Urinary bladder (tissue), 4 donors: ENCODE measurements around the gene ARL8A. TPM values are rescaled to one million over a fixed set of nuclear protein-coding genes. Genes with fewer than 3 reads are reported as not detected.

ENCODE experiments used
- DNase-seq: peaks from one replicate; pipeline ENCODE4 v3.0.0-alpha.2; 2015; ENCODE audit errors: extremely low spot score
- H3K27ac ChIP-seq: one replicate; pipeline ENCODE4 v1.5.1; 2013; ENCODE audit warnings: low read depth, mild to moderate bottlenecking, moderate library complexity
- H3K36me3 ChIP-seq: one replicate; pipeline ENCODE4 v1.6.1; 2013; ENCODE audit warnings: mild to moderate bottlenecking, moderate library complexity; ENCODE audit not compliant: insufficient read depth
- H3K4me1 ChIP-seq: one replicate; pipeline ENCODE4 v1.6.1; 2013; ENCODE audit warnings: mild to moderate bottlenecking, moderate library complexity; ENCODE audit not compliant: insufficient read depth
- H3K4me3 ChIP-seq: one replicate; pipeline ENCODE4 v1.5.1; 2013; ENCODE audit warnings: low read depth, low read length
- WGBS: extraction: QIAGEN DNeasy Blood & Tissue Kit; methylation state at CpG from one replicate; pipeline ENCODE4 v1.1.7; 2013; 5-methylcytosine and 5-hydroxymethylcytosine counted together
- polyA plus RNA-seq: library from polyadenylated mRNA; stranded (reverse); fragments of 200-250 nt; gene quantifications from one replicate; pipeline ENCODE4 v1.2.3, GENCODE V29; 2013
- total RNA-seq: library from RNA; depleted of rRNA; stranded (reverse); fragments of >200 nt; gene quantifications from one replicate; pipeline ENCODE4 v1.2.3, GENCODE V29; 2014
- donor health status: healthy with polysubstance abuse.
- donor health status: healthy.

The ARL8A gene
- total and polyA plus RNA-seq, 2 donors: 19.2 to 39.8 TPM

DNA sequence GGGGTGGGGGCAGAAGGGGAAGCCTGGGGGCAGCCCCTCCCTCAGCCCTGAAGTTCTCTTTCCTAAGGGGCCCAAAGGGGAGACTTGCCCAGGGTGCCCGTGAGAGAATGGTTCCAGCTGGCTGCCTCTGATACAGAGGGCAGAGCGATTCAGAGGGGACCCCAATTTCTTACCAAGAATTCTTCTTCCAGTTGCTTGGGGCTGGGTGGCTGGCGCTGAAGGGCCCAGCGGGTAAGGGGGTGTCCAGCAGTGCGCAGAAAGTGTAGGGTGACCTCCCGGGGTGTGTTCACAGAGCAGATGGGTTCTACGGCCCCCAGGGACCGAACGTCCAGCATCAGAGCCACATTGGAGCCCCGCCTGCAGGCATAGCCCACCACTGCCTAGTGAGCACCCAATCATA is 13.4 kb upstream of the ARL8A start:
- Histone ChIP-seq H3K4me3 (no peak overlapping the region), H3K36me3 (no peaks in the 10 kb centered on the region), H3K4me1 (no peaks in the 10 kb centered on the region), H3K27ac (no peak overlapping the region)
- DNase-seq: no peak
- 93% methylated on average over 10 of the region's 10 CpGs for WGBS

DNA sequence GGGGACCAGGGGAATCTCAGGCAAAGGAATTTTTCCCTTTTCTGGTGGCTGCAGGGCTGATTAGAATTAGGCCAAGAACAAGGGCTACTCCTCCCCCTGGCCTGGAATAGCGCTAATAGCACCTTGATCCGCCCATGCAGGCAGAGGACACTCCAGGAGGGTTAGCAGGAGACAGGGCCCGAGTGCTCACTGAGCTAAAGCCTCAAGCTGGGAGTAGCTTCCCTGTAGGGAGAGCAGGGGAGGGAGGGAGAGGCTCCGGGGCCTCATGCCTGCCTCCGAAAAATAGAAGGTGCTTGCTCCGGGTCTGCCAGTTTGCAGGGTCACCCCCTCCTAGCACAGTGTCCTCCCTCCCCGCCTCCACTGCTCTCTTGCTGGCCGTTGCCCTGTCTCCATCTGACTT is 12.1 kb upstream of the ARL8A start:
- Histone ChIP-seq H3K4me3 (no peak overlapping the region), H3K27ac (no peak overlapping the region), H3K4me1 (no peaks in the 10 kb centered on the region), H3K36me3 (no peaks in the 10 kb centered on the region)
- 78% methylated on average over 8 of the region's 8 CpGs for WGBS
- no peak for DNase-seq

DNA sequence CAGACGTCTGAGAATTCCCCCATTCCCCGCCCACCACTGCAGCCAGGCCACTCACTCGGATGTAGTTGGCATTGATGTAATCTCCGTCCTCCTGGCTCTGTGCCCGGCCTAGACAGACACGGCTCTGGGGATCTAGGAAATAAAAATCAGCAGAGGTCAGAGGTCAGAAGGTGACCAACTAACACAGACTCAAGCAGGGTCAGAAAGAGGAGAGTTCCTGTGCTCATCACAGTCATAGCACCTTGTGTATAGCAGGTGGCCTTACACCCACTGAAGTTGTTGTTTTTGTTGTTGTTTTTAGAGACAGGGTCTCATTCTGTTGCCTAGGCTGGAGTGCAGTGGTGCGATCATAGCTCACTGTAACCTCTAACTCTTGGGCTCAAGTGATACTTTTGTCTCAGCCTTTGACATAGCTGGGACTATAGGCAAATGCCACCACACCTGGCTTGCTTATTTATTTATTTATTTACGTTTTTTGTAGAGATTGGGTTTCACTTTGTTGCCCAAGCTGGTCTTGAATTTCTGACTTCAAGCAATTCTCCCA is 11.0 kb upstream of the ARL8A start:
- no peak overlapping the region for H3K27ac ChIP-seq
- H3K36me3 ChIP-seq: no peaks in the 10 kb centered on the region
- WGBS: 34% methylated on average over 8 of the region's 8 CpGs
- DNase-seq: no peak
- no peak overlapping the region for H3K4me3 ChIP-seq
- no peaks in the 10 kb centered on the region for H3K4me1 ChIP-seq

DNA sequence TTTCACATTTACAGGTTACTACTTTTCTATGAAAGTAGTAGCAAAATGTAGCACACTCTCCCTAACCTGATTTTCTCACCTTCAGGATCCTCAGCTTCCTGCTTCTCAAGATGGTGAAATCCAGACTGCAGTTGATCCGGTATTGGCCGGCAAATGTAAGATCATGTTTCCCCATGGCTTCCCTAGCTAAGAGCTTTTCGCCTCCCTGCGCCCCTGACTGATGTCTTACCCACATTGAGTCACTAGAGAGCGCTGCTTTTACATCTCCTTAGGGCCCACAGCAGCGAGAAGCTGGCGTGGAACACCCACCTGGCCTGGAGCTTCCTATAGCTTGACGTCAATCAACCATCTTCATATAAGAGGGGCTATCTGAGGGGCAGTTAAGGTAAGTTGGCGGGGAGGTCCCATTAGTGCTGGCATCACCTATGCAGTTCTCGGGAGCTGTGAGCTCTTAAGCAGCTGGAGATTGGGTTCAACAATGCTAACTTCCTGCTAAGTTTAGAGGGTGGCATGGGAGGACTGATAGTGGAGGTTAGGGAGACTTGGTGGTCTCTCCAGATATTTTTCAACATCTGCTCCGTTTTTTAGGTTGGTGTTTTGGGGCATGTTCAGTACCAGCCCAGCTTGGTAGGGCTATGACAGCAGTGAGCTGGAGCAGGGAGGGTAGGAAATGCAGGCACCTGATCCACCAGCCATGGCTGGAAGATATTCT is 10.4 kb upstream of the ARL8A start:
- DNase-seq: no peak

DNA sequence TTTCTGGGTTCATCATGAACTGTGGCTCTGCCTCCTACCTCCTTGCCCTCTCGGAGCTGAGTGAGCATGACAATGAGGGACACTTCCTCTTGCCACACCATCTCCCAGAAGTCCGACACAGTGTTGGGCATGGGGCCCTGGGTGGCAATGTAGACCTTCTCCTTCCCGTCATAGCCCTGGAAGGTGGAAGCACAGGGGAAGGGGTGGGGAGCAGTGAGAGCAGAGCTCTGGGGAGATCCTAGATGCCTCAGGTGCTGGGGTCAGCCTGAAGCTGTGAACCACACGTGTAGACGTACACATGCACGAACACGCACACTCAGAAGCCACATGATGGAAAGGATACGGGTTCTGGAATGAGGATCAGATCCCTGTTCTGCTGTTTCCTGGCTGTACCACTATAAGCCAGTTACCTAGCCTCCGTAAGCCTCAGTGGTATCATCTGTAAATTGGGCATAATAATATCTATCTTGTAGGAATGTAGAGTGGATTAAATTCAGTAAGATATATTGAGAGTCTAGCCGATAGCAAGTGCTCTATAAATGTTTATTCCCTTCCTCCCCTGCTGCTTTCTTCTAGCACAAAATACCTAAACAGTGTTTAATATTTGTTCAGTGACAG is 9.7 kb upstream of the ARL8A start:
- H3K27ac ChIP-seq: no peak overlapping the region
- H3K36me3 ChIP-seq: no peaks in the 10 kb centered on the region
- no peak for DNase-seq
- no peak overlapping the region for H3K4me3 ChIP-seq
- 87% methylated on average over 10 of the region's 10 CpGs for WGBS
- no peaks in the 10 kb centered on the region for H3K4me1 ChIP-seq

More for the DNA sequence above, 10.4 kb upstream of the ARL8A start:
- no peaks in the 10 kb centered on the region for H3K4me1 ChIP-seq
- no peak overlapping the region for H3K4me3 ChIP-seq
- no peaks in the 10 kb centered on the region for H3K36me3 ChIP-seq
- H3K27ac ChIP-seq: no peak overlapping the region
- 37% methylated on average over 11 of the region's 11 CpGs for WGBS

DNA sequence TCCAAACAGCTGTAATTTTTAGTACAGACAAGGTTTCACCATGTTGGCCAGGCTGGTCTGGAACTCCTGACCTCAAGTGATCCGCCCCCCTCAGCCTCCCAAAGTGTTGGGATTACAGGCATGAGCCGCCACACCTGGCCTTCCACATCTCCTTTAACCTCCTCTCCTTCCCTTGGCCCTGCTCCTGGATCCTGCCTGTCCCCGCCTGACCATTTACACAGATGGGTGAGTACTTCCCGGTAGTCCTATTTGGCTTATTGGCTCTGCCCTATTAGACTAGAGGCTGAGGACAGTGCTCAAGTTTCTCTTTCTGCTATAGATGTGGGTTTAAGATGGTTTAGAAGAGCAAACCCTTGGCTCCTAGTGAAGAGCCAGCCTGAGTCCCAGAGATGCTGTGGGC is 8.7 kb upstream of the ARL8A start:
- no peak for DNase-seq
- 88% methylated on average over 4 of the region's 4 CpGs for WGBS
- H3K4me3 ChIP-seq: no peak overlapping the region
- H3K4me1 ChIP-seq: no peaks in the 10 kb centered on the region
- no peak overlapping the region for H3K27ac ChIP-seq
- no peaks in the 10 kb centered on the region for H3K36me3 ChIP-seq

DNA sequence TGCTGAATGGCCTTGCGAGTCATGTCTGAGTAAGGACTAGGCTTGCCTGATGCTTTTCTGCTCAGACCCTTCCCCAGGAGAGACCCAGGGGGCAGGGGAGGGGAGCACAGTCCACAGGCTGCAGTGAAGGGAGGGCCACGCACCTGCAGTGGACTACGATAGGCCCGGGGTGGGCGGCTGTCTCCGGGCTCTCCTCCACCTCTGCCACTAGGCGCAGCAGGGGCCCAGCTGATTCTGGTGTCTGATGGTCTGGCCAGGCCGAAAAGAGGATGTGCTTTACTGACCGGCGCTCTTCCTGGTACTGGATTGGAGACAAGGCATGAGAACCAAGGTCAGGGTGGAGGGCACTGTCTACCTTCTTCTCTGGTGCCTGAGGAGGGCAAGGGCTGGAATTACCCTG is 7.9 kb upstream of the ARL8A start:
- Histone ChIP-seq H3K4me1 (no peaks in the 10 kb centered on the region), H3K4me3 (no peak overlapping the region), H3K27ac (no peak overlapping the region), H3K36me3 (no peaks in the 10 kb centered on the region)
- 87% methylated on average over 10 of the region's 10 CpGs for WGBS
- DNase-seq: no peak

DNA sequence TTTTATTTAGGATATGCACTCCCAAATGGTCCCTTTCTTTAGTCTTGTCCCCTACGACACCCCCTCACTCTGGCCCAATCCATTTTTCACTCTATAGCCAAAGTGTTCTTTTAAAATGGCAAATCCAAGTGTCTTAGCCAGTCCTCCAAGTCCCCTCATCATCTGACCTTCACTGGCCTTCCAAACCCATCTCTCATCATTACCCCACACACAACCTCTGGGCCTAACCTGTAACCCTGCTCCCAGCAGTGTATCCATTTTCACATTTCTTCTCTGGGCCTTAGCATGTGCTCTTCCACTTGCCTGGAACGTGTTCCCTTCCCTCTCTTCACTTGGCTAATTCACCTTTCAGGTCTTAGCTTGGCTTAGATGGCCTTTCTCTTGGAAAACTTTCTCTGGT is 6.5 kb upstream of the ARL8A start:
- no peaks in the 10 kb centered on the region for H3K36me3 ChIP-seq
- WGBS: 90% methylated on average over 2 of the region's 2 CpGs
- H3K27ac ChIP-seq: no peak overlapping the region
- H3K4me1 ChIP-seq: no peaks in the 10 kb centered on the region
- no peak overlapping the region for H3K4me3 ChIP-seq
- DNase-seq: no peak

DNA sequence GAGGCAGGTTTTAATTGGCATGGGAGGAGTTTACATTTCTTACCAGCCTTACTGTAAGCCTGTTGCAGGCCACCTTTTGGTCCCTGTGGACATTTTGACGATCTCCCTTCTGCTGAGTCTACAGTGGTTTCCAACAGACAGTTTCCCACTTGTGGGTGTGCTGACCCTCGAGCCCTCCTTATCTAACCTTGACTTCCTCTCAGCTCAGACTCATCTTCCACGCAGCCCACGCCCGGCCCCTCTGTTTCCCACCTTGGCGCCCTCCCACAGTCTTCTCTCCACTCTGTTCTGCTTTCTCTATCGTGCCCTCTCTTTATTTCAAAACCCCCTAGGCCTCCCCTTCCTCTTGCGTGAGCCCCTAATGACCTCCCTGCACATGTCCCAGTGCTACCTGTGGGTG is 6.1 kb upstream of the ARL8A start:
- Histone ChIP-seq H3K4me1 (no peaks in the 10 kb centered on the region), H3K27ac (no peak overlapping the region), H3K4me3 (no peak overlapping the region), H3K36me3 (no peaks in the 10 kb centered on the region)
- DNase-seq: no peak
- 84% methylated on average over 8 of the region's 8 CpGs for WGBS

DNA sequence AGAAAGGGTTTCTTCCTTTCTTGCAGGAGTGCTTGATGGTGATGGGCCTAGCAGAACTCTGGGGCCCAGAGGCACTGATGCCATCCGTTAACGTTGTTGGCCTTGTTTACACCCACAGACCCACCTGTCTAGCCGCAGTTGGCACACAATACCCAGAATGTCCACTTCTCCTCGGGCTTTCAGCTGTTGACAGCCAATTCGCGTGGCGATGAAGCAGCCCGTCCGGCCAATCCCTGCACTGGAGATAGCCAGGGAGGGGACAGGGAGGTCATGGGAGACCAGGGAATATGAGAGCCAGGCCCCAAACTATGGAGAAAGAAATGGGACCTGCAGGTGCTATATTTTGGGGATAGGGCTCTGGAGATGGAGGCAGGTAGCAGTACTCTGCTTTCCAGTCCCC is 5.7 kb upstream of the ARL8A start:
- no peak overlapping the region for H3K27ac ChIP-seq
- no peak for DNase-seq
- H3K36me3 ChIP-seq: no peaks in the 10 kb centered on the region
- WGBS: 94% methylated on average over 9 of the region's 9 CpGs
- H3K4me1 ChIP-seq: no peaks in the 10 kb centered on the region
- H3K4me3 ChIP-seq: no peak overlapping the region

DNA sequence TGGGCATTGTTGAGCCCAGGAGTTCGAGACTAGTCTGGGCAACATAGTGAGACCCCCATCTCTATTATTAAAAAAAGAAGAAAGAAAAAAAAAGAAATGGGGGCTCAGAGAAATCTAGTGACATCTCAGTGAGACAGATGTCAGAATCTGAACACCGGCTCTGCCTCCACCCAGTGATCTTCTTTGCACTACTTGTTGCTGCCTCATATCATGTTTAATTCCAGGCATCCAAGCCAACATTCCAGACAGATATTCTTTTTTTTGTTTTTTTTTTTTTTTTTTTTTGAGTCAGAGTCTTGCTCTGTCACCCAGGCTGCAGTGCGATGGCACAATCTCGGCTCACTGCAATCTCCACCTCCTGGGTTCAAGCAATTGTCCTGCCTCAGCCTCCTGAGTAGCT is 5.0 kb upstream of the ARL8A start:
- H3K27ac ChIP-seq: no peak overlapping the region
- no peaks in the 10 kb centered on the region for H3K36me3 ChIP-seq
- 77% methylated on average over 4 of the region's 4 CpGs for WGBS
- DNase-seq: no peak
- H3K4me1 ChIP-seq: no peaks in the 10 kb centered on the region
- no peak overlapping the region for H3K4me3 ChIP-seq

DNA sequence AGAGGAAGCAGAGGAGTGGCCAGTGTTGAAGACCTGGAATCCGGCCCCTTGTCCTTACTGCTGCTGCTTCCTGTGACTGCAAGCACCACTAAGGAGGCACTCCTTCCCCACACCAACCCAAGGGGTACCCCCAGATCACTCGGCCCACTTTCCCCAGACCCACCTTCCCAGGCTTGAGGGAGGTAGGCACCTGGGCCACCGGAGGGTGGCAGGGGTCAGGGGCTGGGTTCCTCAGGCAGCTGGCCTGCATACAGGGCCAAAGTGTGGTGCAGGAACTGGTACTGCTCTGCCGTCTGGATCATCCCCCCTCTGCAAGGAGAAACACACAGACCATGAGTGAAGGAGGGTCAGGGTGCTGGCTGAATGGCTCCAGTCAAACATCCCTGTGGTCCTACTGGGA is 3.9 kb upstream of the ARL8A start:
- H3K36me3 ChIP-seq: no peaks in the 10 kb centered on the region
- H3K4me3 ChIP-seq: no peak overlapping the region
- no peak for DNase-seq
- no peaks in the 10 kb centered on the region for H3K4me1 ChIP-seq
- no peak overlapping the region for H3K27ac ChIP-seq
- 88% methylated on average over 4 of the region's 4 CpGs for WGBS

DNA sequence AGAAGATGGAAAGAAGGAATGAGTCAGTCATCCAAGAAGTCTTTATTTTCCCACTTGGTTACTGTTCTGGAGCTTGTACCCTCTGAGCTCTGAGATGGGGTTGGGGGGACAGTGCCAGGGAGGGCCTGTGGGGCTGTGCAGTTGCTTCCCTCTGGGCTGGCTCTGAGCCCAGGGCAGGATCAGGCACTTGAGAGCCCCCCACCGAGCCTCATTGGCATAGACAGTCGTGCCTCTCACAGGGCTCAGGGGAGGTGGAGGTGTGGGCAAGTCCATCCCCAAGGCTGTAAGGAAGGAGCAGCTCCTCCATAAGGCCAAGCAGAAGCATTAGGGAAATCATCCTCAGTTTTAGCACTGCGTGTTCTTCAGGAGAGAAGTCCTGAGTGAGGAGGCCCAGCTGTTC is 2.5 kb upstream of the ARL8A start:
- H3K36me3 ChIP-seq: no peaks in the 10 kb centered on the region
- DNase-seq: no peak
- WGBS: 62% methylated on average over 3 of the region's 3 CpGs
- no peaks in the 10 kb centered on the region for H3K4me1 ChIP-seq
- H3K4me3 ChIP-seq: no peak overlapping the region
- no peak overlapping the region for H3K27ac ChIP-seq

DNA sequence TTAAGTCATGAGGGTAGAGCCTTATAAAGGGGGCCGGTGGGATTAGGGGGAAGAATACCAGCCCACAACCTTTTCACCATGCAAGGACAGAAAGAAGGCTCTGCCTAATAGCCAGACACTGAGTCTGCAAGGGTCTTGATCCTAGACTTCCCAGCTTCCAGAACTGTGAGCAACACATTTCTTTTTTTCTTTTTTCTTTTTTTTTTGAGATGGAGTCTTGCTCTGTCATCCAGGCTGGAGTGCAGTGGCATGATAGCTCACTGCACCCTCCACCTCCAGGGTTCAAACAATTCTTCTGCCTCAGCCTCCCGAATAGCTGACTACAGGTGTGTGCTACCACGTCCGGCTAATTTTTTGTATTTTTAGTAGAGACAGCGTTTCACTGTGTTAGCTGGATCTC is 1.7 kb upstream of the ARL8A start:
- no peak for DNase-seq
- no peaks in the 10 kb centered on the region for H3K36me3 ChIP-seq
- H3K4me1 ChIP-seq: no peaks in the 10 kb centered on the region
- H3K4me3 ChIP-seq: no peak overlapping the region
- WGBS: 84% methylated on average over 5 of the region's 5 CpGs
- H3K27ac ChIP-seq: no peak overlapping the region
